AG09309 (cell line): ENCODE results near the gene OPRL1.
"Not testable (repeated sequence)": the region's sequence is repeated elsewhere in the genome, so short reads cannot be mapped to it uniquely, and the experiment has no call there.

Experiments
- DNase-seq: peaks from one replicate; pipeline ENCODE4 v3.0.0-alpha.2; 2010; ENCODE audit warnings: low read depth
- H3K4me3 ChIP-seq: 2 replicates; pipeline ENCODE4 v1.5.1; 2011; ENCODE audit warnings: mild to moderate bottlenecking, low read depth, low read length, moderate library complexity; ENCODE audit not compliant: control insufficient read depth
- CTCF ChIP-seq: IDR thresholded peaks from 2 replicates; pipeline ENCODE4 v1.5.1; 2011; ENCODE audit warnings: mild to moderate bottlenecking, low read depth, low read length, inconsistent platforms; ENCODE audit not compliant: insufficient read depth, control insufficient read depth; ENCODE audit errors: missing control alignments

OPRL1 gene

DNA sequence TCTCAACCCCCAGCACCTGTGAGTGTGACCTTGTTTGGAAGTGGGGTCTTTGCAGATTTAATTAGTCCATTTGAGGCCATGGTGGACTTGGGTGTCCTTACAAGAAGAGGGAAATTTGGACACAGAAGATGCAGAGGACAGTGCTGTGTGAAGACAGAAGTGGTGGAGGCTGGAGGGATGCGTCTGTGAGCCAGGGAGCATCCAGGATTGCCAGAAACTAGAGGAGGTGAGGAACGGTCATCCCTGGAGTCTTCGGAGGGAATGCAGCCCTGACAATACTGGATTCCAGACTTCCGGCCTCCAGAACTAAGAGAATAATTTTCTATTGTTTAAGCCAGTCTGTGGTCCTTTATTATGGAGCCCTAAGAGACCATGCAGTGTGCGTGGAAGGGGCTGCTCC is 50.4 kb downstream of the OPRL1 start:
- no peak for TF ChIP-seq CTCF
- no peak for DNase-seq
- H3K4me3 ChIP-seq, result no peak overlapping the region

GRCh38 chr20:64130876-64131275 is 51.0 kb downstream of the OPRL1 start:
- no peak for TF ChIP-seq CTCF
- DNase-seq, result no peak

GRCh38 chr20:64131406-64131805 is 51.5 kb downstream of the OPRL1 start:
- H3K4me3 ChIP-seq, result no peak overlapping the region
- peak; percentile 36 for TF ChIP-seq CTCF
- DNase-seq, result no peak

More at GRCh38 chr20:64130876-64131275, 51.0 kb downstream of the OPRL1 start:
- H3K4me3 ChIP-seq, result no peak overlapping the region

DNA sequence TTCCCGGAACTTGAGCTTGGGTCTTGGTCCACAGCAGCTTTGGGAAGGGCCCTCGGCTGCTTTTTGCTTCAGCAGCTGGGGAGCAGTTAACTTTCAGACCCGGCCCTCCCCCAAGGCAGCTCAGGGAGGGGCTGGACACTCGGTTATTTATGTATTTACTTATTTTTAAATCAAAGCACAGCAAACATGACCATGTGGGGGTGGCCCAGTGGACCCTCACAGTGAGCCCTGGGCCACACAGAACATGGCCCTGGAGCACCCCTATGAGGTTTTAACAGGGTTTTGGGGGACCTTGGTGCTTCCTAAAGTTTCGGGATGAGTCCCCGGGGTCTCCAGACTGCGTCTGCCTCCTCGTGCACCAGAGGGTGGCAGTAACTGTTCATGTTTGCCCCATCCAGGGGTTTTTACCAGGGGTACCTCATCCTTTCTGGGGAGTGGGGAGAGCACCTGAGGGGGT is 54.1 kb downstream of the OPRL1 start:
- peak; percentile 37 for TF ChIP-seq CTCF
- DNase-seq, result no peak

DNA sequence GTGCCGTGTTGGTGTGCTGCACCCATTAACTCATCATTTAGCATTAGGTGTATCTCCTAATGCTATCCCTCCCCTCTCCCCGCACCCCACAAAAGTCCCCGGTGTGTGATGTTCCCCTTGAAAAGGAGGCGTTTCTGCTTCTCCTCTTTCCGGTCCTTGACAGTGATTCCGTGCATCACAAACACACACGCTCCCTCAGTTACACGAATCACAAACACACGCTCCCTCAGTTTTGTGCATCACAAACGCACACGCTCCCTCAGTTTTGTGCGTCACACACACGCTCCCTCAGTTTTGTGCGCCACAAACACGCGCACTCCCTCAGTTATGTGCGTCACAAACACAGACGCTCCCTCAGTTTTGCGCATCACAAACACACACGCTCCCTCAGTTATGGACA is 54.9 kb downstream of the OPRL1 start:
- H3K4me3 ChIP-seq, result not testable (repeated sequence)

More for the DNA sequence above, 54.1 kb downstream of the OPRL1 start:
- H3K4me3 ChIP-seq, result no peak overlapping the region

DNA sequence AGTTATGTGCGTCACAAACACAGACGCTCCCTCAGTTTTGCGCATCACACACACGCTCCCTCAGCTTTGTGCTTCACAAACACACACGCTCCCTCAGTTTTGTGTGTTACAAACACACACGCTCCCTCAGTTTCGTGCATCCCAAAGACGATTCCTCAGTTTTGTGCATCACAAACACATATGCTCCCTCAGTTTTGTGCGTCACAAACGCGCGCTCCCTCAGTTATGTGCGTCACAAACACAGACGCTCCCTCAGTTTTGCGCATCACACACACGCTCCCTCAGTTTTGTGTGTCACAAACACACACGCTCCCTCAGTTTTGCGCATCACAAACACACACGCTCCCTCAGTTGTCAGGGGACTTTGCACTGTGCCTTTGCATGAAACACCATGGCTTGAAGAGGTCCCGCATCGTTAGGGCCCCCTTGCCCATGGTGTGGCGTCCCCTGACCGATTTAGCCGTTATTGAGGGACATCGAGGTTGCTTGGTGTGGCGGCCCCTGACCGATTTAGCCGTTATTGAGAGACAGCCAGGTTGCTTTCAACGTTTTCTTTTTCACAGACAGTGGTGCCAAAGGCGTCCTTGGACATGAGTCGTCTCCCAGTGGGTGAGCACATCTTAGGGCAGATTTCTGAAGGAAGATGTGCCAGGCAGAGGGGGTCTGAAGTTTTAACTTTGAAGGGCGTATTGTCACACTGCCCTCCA is 56.3 kb downstream of the OPRL1 start:
- DNase-seq, result no peak
- H3K4me3 ChIP-seq, result no peak overlapping the region
- no peak for TF ChIP-seq CTCF

More for the DNA sequence above, 54.9 kb downstream of the OPRL1 start:
- not testable (repeated sequence) for DNase-seq

DNA sequence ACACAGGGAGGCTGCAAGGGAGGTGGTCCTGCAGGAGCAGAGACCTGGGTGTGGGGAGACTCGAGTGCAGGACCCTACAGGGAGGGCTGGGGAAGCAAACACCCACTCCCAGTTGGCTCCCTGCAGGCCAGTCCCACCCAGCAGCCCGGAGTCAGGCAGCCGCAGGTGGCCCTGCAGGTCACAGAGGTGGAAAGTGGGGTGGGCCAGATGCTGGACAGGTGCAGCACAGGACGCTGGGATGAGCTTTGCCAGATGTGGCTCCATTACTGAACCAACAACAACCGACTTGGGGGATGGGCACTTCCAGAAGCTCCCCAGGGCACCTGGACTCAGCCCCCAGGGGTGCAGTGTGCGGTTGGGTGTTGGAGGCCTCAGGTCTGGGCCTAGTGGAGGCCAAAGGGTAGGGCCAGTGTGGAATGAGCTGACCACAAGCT is 57.7 kb downstream of the OPRL1 start:
- no peak for TF ChIP-seq CTCF
- DNase-seq, result no peak
- H3K4me3 ChIP-seq, result no peak overlapping the region
